BJ (cell line): ENCODE measurements around the gene CTSL. TPM values are rescaled to one million over a fixed set of nuclear protein-coding genes. Genes with fewer than 3 reads are reported as not detected.

Experiments used
- CTCF ChIA-PET: fragments of 350-600 bp; formaldehyde crosslinking; extraction: SDS; loops from one replicate; lab custom pipeline; 2021; ENCODE audit warnings: antibody characterized with exemption, inconsistent platforms; lab: Yijun Ruan, JAX
- POLR2A ChIA-PET: fragments of 300-600 bp; sonication (Branson Sonifier 250); formaldehyde crosslinking; extraction: SDS; loops from one replicate; lab custom pipeline; 2021; ENCODE audit warnings: antibody characterized with exemption; lab: Charles Lee
- DNase-seq: peaks from one replicate; pipeline ENCODE4 v3.0.0-alpha.2; 2011; ENCODE audit warnings: low read depth
- H3K27me3 ChIP-seq: 2 replicates; pipeline ENCODE4 v1.6.0; 2011; ENCODE audit warnings: low read length; ENCODE audit not compliant: control insufficient read depth, insufficient read depth
- H3K36me3 ChIP-seq: 2 replicates; pipeline ENCODE4 v1.5.1; 2011; ENCODE audit warnings: low read length; ENCODE audit not compliant: control insufficient read depth, insufficient read depth
- H3K4me3 ChIP-seq: 2 replicates; pipeline ENCODE4 v1.5.1; 2011; ENCODE audit warnings: low read depth, mild to moderate bottlenecking, control low read depth, low read length
- CTCF ChIP-seq: IDR thresholded peaks from 2 replicates; pipeline ENCODE4 v1.5.1; 2011; ENCODE audit warnings: low read depth, mild to moderate bottlenecking, control low read depth, inconsistent platforms, low read length, moderate library complexity; ENCODE audit not compliant: insufficient read depth
- polyA plus RNA-seq: library from polyadenylated mRNA; depleted of rRNA; stranded (reverse); fragments of >200 nt; gene quantifications from 2 replicates; pipeline ENCODE4 v1.2.3, GENCODE V29; 2011

The CTSL gene
- polyA plus RNA-seq, 1 experiment, result 146 TPM

DNA sequence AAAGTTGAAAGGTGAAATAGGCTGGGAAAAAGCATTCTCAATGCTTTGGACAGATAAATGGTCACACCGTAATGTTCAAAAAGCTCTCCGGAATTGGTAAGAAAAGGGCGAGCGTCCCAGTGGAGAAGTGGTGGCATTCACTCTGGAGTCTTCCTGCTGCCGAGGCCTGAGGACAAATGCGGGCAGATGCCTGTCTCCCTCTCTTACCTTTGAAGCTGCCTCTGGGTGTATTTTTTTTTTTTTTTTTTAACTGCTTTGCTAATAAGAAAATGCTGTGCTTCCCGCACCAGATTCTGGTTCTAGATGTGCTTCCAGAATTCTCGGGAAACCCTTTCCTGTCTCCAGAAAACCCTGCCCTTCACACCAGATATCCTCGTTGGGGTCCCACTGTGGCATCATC, 24.4 kb upstream of the CTSL start:
- Histone ChIP-seq H3K36me3 (no peaks in the 10 kb centered on the region), H3K4me3 (no peak overlapping the region), H3K27me3 (no peaks in the 10 kb centered on the region)
- no peak for TF ChIP-seq CTCF
- ChIA-PET POLR2A (interaction anchor here (0.7 kb wide), 1 partner anchor 1602 kb away, joined by 6 read pairs; no protein-coding TSS in a partner anchor), CTCF (interaction anchor here (2.1 kb wide), 1 partner anchor 18 kb away, joined by 10 read pairs; no protein-coding TSS in a partner anchor)
- DNase-seq, result no peak

GRCh38 chr9:87701931-87702421, 23.9 kb upstream of the CTSL start:
- no peak for DNase-seq
- no peaks in the 10 kb centered on the region for H3K27me3 ChIP-seq
- no peaks in the 10 kb centered on the region for H3K36me3 ChIP-seq
- TF ChIP-seq CTCF, result no peak
- H3K4me3 ChIP-seq, result no peak overlapping the region
- ChIA-PET CTCF (interaction anchor here (1.3 to 2.1 kb wide), 2 partner anchors 10 to 18 kb away, joined by 4 to 10 read pairs; no protein-coding TSS in a partner anchor), POLR2A (no interaction called here)

GRCh38 chr9:87702921-87703320, 23.0 kb upstream of the CTSL start:
- no peak for TF ChIP-seq CTCF
- no peaks in the 10 kb centered on the region for H3K27me3 ChIP-seq
- H3K36me3 ChIP-seq, result no peaks in the 10 kb centered on the region
- CTCF ChIA-PET, result interaction anchor here (1.3 to 2.1 kb wide), 2 partner anchors 9 to 19 kb away, joined by 4 to 10 read pairs; no protein-coding TSS in a partner anchor
- POLR2A ChIA-PET, result no interaction called here
- no peak for DNase-seq
- no peak overlapping the region for H3K4me3 ChIP-seq

DNA sequence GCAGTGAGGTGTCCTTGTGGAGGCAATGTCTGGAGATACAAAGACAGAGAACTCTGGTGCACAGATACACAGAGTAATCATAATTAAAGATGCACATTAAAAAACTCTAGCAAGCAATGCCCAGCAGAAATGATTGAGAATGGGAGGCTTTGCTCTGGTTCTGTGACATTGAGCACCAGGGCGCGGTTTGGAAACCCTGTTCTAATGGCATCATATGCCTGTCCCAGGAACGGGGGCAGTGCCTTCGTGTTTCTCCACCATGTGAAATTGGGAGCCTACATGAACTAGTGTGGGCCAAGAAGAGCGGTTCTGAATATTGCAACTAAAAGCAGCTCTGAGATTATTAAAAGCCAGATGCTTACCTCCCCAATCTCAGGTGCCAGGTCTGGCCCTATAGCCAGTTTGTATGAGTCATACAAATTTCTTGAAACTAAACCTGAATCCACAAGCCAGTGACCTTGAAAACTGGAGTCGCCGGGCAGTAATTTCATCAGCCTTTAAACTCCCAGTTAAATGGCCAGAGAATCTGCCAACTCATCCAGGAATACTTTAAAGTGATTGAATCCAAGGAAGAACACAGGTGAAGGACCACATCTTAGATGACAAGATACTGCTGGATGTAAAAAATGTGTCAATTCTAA, 22.2 kb upstream of the CTSL start:
- no peak for TF ChIP-seq CTCF
- no peak for DNase-seq
- POLR2A ChIA-PET, result no interaction called here
- no peaks in the 10 kb centered on the region for H3K36me3 ChIP-seq
- CTCF ChIA-PET, result no interaction called here
- H3K4me3 ChIP-seq, result no peak overlapping the region
- H3K27me3 ChIP-seq, result no peaks in the 10 kb centered on the region

GRCh38 chr9:87704342-87704741, 21.6 kb upstream of the CTSL start:
- Histone ChIP-seq H3K4me3 (no peak overlapping the region), H3K36me3 (no peaks in the 10 kb centered on the region), H3K27me3 (no peaks in the 10 kb centered on the region)
- DNase-seq, result no peak
- POLR2A ChIA-PET, result no interaction called here
- CTCF ChIA-PET, result no interaction called here
- no peak for TF ChIP-seq CTCF
